ENCODE measurements around the gene MLXIP. TPM values are rescaled to one million over a fixed set of nuclear protein-coding genes. Genes with fewer than 3 reads are reported as not detected.
A peak's percentile ranks its signal among the peaks of the same experiment; 100 is the strongest.

MLXIP gene
- total RNA-seq, 1 experiment from 2014 or later: 7.1 TPM

GRCh38 chr12:122126713-122127597 lies 48.4 kb downstream of the MLXIP start:
- peak; percentile 50 for DNase-seq (ENCODE audit: low read depth)

GRCh38 chr12:122127839-122128238 lies 49.3 kb downstream of the MLXIP start:
- DNase-seq (ENCODE audit: low read depth): no peak

GRCh38 chr12:122128481-122128880 lies 49.9 kb downstream of the MLXIP start:
- no peak for DNase-seq (ENCODE audit: low read depth)

GRCh38 chr12:122129131-122129530 lies 50.6 kb downstream of the MLXIP start:
- DNase-seq (ENCODE audit: low read depth): no peak

GRCh38 chr12:122130150-122130549 lies 51.6 kb downstream of the MLXIP start:
- peak; percentile 86 for DNase-seq (ENCODE audit: low read depth)

- no peak for DNase-seq (ENCODE audit: low read depth)
Measured at GRCh38 chr12:122133192-122133950, 54.8 kb downstream of the MLXIP start.

GRCh38 chr12:122135437-122136031 lies 57.0 kb downstream of the MLXIP start:
- DNase-seq (ENCODE audit: low read depth): no peak

- DNase-seq (ENCODE audit: low read depth): no peak
Measured at GRCh38 chr12:122137229-122137628, 58.7 kb downstream of the MLXIP start.

- DNase-seq (ENCODE audit: low read depth): no peak
Measured at GRCh38 chr12:122137681-122138080, 59.1 kb downstream of the MLXIP start.

- no peak for DNase-seq (ENCODE audit: low read depth)
Measured at GRCh38 chr12:122138181-122138580, 59.6 kb downstream of the MLXIP start.

GRCh38 chr12:122138616-122139015 lies 60.1 kb downstream of the MLXIP start:
- no peak for DNase-seq (ENCODE audit: low read depth)

GRCh38 chr12:122139266-122139665 lies 60.7 kb downstream of the MLXIP start:
- DNase-seq (ENCODE audit: low read depth): no peak

GRCh38 chr12:122139941-122140340 lies 61.4 kb downstream of the MLXIP start:
- DNase-seq (ENCODE audit: low read depth): no peak

GRCh38 chr12:122140467-122141257 lies 62.1 kb downstream of the MLXIP start:
- DNase-seq (ENCODE audit: low read depth): no peak

GRCh38 chr12:122141911-122142725 lies 63.6 kb downstream of the MLXIP start:
- no peak for DNase-seq (ENCODE audit: low read depth)

- DNase-seq (ENCODE audit: low read depth): no peak
Measured at GRCh38 chr12:122142857-122143256, 64.3 kb downstream of the MLXIP start.

GRCh38 chr12:122144885-122145284 lies 66.3 kb downstream of the MLXIP start:
- no peak for DNase-seq (ENCODE audit: low read depth)

- no peak for DNase-seq (ENCODE audit: low read depth)
Measured at GRCh38 chr12:122145505-122146330, 67.2 kb downstream of the MLXIP start.

- DNase-seq (ENCODE audit: low read depth): no peak
Measured at GRCh38 chr12:122147514-122148290, 69.1 kb downstream of the MLXIP start.

Data from Daoy (cell line).